ENCODE measurements around the gene ZFC3H1. TPM values are rescaled to one million over a fixed set of nuclear protein-coding genes. Genes with fewer than 3 reads are reported as not detected.
"Not testable (repeated sequence)": the region's sequence is repeated elsewhere in the genome, so short reads cannot be mapped to it uniquely, and the experiment has no call there.

ZFC3H1 gene, protein sequence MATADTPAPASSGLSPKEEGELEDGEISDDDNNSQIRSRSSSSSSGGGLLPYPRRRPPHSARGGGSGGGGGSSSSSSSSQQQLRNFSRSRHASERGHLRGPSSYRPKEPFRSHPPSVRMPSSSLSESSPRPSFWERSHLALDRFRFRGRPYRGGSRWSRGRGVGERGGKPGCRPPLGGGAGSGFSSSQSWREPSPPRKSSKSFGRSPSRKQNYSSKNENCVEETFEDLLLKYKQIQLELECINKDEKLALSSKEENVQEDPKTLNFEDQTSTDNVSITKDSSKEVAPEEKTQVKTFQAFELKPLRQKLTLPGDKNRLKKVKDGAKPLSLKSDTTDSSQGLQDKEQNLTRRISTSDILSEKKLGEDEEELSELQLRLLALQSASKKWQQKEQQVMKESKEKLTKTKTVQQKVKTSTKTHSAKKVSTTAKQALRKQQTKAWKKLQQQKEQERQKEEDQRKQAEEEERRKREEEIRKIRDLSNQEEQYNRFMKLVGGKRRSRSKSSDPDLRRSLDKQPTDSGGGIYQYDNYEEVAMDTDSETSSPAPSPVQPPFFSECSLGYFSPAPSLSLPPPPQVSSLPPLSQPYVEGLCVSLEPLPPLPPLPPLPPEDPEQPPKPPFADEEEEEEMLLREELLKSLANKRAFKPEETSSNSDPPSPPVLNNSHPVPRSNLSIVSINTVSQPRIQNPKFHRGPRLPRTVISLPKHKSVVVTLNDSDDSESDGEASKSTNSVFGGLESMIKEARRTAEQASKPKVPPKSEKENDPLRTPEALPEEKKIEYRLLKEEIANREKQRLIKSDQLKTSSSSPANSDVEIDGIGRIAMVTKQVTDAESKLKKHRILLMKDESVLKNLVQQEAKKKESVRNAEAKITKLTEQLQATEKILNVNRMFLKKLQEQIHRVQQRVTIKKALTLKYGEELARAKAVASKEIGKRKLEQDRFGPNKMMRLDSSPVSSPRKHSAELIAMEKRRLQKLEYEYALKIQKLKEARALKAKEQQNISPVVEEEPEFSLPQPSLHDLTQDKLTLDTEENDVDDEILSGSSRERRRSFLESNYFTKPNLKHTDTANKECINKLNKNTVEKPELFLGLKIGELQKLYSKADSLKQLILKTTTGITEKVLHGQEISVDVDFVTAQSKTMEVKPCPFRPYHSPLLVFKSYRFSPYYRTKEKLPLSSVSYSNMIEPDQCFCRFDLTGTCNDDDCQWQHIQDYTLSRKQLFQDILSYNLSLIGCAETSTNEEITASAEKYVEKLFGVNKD (N-terminal part only)
- 25.4 TPM for polyA plus RNA-seq (2013, experiment 1 of 2; ENCODE audit: insufficient read length)
- polyA plus RNA-seq (2013, experiment 2 of 2; ENCODE audit: insufficient read length) = 31.7 TPM

DNA sequence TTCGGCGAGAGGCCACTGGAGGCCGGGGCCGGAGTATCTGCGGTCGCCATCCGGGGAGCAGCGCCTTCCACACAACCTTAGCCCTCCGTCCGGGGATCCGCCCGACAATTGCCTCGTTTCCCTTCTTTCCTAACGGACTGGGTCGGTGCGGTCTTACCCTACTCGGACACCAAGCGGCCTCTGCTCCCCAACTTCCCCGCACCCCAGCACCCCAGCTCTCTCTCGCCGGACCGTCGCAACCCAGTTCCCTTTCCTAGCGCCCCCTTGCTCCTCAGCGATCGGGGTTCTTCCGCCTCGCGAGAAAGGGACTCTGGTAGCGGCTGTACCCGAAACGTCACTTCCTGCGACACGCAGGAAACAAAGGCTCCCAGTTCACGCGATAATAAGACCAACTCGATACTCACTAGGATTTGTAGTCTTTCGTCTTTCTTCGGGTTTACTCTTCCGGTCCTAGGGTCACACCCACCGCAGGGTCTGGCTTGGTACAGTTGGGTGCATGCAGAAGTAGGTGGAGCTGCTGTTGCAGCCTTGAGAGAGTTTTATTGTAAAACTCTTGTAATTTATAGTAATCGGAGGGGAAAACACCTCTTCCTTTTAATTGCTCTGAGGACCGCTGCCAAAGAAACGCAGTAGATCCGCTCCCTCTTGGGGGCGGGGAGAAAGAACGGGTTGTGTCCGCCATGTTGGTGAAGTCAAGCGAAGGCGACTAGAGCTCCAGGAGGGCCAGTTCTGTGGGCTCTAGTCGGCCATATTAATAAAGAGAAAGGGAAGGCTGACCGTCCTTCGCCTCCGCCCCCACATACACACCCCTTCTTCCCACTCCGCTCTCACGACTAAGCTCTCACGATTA, at the start of gene ZFC3H1, which contains the start of gene THAP2:
Gene ZFC3H1, minus strand, starts transcription at position 288 of the 850 bp plus-strand sequence. Its CDS starts 238 bp downstream, at position 50.
Gene THAP2, plus strand, starts transcription at position 741 of the 850 bp plus-strand sequence. CDS start 209 bp downstream, outside the sequence.
- DNase-seq = peak; percentile 100

DNA sequence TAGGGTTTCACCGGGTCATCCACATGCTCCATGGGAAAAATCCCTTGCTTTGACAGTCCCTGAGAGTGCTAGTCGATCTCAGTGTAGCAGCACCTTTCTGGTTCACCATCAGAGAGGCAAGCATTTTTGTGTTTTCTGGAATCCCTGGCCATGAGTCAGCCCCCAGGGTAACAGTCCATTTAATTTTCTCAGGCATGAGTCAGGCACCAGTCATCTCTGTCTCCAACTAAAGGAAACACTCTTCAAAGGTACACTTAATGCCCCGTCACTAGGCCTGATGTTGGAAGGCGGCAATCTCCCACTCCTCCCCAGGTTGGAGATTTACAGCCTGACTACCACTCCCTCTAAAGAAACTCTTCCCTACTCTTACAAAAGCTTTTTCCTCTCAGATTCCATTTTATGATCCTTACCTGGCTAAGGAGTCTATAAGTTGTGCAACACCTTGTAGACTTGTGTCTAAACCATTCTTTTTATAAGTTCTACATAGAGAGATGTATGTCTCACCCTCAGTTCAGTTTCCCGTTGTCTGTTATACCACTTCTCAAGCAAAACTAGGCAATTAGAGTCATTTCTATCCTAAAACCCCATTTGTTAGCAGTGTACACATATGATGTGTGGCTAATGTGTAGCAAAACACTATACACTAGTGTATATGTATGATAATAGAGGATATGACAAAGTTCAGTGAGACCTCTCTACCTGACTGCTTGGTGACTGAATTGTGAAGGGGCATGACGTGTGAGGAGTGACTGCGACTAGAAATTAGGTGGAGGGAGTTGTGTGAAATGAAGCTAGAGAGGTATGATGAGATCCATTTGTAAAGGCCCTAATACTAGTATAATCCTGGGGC, 46.9 kb upstream of the ZFC3H1 start:
- peak; percentile 95 for DNase-seq

DNA sequence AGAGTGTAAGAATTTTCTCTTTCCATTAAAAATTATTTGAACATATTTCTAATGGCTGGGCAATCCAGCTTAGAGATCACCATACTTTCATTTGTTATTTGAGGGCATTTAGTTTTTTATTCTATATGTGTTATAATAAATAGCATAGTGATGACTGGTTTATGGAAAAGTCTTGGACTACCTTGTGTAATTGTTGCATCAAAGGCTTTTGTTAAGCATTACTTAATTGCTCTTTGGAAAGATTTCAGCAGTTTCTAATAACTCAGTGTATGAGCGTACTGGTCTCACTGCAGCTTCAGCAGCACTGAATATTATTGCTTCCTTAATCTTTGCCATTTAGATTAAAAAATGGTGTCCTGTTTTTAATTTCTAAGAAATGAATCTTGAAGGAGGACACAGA, 45.0 kb upstream of the ZFC3H1 start:
- no peak for DNase-seq

DNA sequence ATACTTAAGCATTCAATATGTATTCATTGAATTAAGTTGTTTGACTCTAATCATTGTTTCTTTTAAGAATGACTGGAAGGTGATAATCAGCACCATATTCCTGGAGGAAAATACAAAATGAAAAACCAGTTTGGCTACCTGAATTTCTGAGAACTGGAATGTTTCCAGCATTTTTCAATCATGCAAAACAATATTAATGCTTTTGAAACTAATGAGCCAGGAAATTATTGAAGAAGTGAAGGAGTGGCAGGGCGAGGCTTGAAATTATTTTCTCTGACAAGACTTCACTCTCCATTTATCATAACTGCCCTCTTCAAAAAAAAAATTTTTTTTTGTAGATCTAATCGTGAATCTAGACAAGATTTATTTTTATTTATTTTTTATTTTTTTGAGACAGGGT, 41.3 kb upstream of the ZFC3H1 start:
- no peak for DNase-seq

DNA sequence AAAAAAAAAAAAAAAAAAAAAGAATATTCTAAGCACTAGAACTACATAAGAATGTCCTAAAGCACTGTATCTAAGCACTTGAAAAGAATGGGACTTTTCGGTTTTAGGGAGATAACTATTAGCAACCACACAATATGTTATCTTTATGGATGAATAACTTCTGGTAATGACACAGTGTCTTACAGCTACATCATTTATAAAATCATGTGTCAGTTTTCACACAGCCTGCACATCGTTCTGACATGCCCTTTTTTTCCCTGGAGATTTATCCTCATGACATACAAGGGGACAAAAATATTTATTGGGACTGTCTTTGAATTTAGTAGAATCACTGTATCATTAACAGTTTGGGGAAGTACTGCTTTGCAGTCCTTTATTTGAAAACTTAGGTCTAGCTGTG, 39.6 kb upstream of the ZFC3H1 start:
- DNase-seq = no peak

DNA sequence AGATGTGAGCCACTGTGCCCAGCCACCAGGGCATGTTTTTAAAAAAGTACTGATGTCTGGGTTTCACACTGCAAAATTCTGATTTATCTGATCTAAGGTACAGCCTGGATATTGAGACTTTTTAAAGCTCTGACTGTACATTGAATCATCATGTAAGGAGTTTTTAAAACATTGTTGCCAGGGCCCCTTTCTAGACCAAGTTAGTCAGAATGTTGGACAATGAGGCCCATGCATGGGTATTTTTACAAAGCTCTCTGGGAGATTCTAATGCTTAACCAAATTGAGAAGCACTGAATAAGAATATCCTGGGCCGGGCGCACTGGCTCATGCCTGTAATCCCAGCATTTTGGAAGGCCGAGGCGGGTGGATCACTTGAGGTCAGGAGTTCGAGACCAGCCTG, 38.9 kb upstream of the ZFC3H1 start:
- no peak for DNase-seq

DNA sequence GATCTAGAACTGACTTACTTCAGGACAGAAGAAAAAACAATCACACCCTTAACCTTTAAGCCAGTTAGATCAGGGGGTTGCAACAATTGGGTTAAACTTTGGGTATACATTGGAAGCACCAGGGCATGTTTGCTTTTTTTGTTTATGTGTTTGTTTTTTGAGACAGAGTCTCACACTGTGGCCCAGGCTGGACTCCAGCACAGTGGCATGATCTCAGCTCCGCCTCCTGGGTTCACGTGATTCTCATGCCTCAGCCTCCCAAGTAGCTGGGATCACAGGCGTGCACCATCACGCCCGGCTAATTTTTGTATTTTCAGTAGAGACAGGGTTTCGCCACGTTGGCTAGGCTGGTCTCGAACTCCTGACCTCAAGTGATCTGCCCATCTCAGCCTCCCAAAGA, 38.5 kb upstream of the ZFC3H1 start:
- DNase-seq = not testable (repeated sequence)

DNA sequence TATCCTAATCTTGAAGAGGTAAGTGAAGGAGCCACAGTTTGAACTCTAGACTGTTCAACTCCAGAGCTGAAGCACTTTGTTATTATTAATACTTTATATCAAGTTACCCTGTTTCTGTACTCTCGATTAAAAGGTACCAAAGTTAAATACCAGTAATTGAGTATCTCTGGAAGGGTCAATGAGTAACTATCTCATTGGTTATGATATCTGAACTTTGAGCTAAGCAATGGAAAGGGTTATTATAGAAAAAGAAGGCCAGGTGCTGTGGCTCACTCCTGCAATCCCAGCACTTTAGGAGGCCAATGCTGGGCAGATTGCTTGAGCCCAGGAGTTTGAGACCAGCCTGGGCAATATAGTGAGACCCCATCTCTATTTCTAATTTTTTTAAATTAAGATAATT, 32.1 kb upstream of the ZFC3H1 start:
- DNase-seq = no peak

DNA sequence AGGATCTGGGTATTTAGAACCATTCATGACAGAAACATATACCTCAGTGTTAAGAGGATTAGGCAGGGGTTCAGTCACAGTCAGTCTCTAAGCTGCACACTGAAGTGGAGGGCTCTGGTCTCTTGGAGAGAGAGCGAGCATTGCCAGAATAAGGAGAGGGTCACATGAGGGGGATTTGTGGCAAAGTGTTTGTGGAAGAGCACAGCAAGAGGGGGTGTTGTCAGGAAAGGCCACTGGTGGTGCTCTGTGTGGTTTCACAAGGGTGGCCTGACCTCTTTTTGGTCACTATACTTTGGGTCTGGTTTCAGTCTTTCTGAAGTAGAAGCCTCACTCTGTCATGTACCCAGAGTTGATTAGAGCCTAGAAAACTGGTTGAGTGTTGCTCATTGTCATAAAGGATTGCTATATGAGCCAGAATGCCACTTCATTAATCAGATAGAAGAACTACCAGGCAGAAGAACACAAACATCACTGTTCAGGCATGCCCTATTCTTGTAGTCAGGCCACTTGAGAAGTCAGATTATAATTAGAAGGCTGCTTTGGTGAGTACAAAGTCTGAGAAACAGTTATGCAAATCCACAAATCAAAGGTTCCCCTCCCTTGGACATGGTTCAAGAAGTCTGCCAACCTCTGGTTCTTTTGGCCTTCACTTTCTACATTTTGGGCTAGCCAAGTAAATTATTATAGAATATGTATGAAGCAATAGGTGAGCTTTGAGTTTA, 30.6 kb upstream of the ZFC3H1 start:
- DNase-seq = no peak

DNA sequence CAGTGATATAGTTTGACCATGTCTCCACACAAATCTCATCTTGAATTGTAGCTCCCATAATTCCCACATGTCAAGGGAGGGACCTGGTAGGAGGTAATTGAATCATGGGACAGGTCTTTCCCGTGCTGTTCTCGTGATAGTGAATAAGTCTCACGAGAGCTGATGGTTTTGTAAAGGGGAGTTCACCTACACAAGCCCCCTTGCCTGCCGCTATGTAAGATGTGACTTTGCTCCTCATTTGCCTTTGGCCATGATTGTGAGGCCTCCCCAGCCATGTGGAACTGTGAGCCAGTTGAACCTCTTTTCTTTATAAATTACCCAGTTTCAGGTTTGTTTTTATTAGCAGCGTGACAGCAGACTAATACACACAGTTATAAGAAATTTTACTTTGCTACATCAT, 30.0 kb upstream of the ZFC3H1 start:
- not testable (repeated sequence) for DNase-seq

DNA sequence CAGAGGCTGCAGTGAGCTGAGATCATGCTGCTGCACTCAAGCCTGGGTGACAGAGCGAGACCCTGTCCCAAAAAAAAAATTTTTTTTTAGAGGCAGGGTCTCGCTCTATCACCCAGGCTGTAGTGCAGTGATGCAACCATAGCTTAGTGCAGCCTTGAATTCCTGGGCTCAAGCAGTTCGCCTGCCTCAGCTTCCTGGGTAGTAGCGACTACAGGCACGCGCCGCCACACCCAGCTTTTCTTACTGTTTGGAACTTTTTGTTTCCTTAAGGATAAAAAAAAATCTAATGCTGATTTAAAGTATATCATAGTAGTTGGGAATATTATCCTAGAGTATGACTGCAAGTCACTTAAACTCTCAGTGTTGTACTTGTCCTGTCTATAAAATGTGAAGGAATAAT, 29.5 kb upstream of the ZFC3H1 start:
- DNase-seq = no peak

DNA sequence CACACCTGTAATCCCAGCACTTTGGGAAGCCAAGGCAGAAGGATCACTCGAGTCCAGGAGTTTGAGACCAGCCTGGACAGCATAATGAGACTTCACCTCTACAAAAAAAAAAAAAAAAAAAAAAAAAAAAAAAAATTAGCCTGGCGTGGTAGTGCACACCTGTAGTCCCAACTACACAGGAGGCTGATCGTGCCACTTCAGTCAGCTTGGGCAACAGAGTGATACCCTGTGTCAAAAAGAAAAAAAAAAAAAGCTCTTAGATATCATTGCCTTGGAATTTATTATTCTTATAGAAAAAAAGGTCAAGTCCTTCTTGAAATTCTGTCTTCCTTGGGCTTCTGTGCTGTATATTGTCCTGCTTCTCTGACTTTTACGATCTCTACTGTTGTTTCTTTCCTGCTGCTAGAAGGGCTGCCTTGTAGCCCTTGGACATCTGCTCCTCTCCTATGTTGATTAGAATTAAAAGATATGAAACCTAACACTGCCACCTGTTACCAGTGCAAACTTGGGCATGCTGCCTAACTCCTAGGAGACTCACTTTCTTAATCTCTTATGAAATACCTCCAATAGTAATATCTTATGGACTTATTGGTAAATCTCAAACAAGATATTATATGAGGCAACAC, 28.0 kb upstream of the ZFC3H1 start:
- no peak for DNase-seq

DNA sequence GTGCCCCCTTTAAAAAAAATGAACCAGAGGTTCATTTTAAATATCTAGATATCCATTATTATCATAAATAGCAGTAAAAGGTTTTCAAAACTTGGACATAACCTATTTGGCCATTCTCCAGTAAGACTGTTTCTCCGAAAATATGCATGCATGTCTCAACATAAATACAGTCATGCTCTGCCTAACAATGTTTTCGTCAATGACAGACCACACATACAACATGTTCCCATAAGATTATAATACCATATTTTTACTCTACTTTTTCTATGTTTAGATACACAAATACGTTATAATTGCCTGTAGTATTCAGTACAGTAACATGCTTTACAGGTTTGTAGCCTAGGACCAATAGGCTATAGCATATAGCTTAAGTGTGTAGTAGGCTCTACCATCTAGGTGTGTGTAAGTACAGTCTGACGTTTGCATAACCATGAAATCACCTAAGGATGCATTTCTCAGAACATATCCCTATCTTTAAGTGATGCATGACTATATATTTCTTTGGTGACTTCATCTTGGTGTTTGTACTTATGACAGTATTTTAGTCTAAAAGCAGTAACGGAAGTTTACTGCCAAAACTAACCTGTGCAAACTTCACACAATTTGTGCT, 25.4 kb upstream of the ZFC3H1 start:
- no peak for DNase-seq

DNA sequence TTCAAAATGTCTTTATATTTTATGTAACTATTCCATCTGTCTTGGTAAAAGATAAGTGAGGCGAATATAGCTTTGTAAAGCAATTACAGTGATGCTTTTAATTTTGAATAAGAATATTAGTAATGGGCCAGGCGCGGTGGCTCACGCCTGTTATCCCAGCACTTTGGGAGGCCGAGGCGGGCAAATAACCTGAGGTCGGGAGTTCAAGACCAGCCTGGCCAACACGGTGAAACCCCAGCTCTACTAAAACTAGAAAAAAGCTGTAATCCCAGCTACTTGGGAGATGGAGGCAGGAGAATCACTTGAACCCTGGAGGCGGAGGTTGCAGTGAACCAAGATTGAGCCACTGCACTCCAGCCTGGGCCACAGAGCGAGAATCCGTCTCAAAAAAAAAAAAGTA, 23.5 kb upstream of the ZFC3H1 start:
- DNase-seq = not testable (repeated sequence)

DNA sequence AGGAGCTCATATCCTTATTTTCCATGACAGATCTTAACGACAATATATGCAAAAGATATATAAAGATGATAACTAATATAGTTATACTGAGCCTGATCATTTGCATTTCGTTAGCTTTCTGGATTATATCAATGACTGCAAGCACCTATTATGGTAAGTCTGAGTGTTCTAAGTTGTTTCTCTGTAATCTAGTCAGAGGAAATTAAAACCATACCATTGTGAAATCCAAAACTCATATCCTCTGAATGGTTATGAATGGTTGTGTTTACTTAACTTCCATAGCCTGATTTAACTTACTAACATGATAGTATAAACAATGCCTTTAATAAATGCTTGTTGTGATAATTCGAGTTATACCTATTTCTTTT, 23.0 kb upstream of the ZFC3H1 start:
- DNase-seq = peak; percentile 18

DNA sequence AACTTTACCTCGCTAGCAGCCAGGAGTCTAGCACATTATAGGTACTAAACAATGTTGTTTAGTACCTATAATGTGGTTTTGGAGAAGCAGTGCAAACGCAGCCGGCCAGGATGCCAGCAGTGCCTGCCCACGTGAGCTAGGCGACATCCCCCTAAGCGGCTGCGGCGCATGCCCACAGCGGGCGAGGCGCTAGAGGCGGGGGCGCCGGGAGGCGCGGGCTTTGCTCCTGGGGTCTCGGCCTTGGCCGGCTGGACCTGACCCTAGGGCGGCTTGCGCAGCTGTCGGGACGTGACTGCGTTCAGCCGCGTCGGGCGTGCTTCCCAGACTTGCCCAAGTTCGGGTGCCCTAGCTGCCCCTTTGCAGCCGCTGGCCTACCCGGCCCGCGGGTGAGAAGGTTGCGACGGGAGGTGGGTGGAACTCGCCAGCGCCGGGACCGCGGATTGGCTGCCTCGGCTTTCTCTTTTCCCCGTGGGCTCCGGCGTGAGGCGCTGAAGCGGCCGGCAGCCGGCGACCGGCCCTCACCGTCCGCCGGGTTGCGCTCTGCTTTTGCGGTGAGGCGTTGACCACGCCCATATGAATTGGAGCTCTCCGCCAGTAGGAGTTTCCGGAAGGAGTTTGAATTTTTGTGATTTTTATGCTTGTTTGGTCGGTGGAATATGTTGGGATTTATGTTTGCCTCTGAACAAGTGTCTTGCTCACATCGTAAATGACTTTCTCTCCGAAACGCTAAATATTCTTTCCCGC, 22.4 kb upstream of the ZFC3H1 start, which contains the start of gene TMEM19:
Gene TMEM19, plus strand, starts transcription at position 169 of the 744 bp plus-strand sequence. CDS start 599 bp downstream, outside the sequence.
- DNase-seq = peak; percentile 92

DNA sequence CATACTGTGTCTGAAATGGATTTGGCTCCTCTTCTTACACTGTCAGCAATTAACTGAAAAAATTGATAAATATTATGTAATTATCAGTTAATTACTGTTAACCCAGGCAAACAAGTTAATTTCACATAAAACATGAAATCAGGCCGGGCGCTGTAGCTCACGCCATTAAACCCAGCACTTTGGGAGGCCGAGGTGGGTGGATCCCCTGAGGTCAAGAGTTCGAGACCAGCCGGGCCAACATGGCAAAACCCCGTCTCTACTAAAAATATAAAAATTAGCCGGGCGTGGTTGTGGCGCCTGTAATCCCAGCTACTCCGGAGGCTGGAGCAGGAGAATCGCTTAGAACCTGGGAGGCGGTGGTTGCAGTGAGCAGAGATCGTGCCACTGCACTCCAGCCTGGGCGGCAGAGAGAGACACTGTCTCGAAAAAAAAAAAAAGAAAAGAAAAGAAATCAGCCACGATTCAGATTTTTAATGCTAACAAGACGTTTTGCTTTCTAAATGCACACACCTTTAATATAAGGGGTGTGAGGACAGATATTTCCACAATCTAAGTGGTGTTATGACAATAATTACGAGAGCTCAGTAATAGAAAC, 21.8 kb upstream of the ZFC3H1 start:
- no peak for DNase-seq

DNA sequence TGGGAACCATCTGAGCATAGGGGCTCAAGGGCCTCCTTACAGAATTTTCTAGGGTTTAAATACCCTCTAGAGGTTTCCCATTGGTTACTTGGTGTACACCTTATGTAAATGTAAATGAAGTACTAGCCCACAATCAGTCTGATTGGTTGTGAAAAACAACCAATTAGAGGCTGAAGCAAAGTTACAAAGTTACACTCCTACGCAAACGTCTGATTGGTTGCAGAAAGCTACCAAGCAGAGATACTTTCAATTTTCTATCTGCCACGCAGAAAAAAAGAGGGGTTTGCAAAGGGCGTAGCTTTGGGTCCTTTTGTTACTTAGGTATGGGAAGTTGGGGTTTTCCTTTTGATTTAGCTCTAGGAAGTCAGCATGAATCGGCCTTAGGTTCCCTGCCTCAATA, 20.4 kb upstream of the ZFC3H1 start:
- no peak for DNase-seq

Measured in fibroblast of skin of back (primary cell).